Measurements from ENCODE around the gene CTSD. TPM values are rescaled to one million over a fixed set of nuclear protein-coding genes. Genes with fewer than 3 reads are reported as not detected.

CTSD gene
- total and polyA plus RNA-seq, 11 donors = 420 to 1,779 (median 722) TPM

GRCh38 chr11:1758611-1759150 lies 5.0 kb downstream of the CTSD start:
- Histone ChIP-seq H3K4me1 (peaks cover 5 to 94% (median 72%) of the 10 kb centered on the region in 12 donors), H3K36me3 (peaks cover 0 to 69% (median 50%) of the 10 kb centered on the region in 9 donors), H3K27ac (peak overlapping the region in 11 of 12 donors; percentile 37 to 99 (median 97)), H3K9me3 (no peaks in the 10 kb centered on the region), H3K27me3 (no peaks in the 10 kb centered on the region), H3K4me3 (peak overlapping the region in 1 of 12 donors; percentile 100)
- DNase-seq (peak in 1 of 5 donors; percentile 36), ATAC-seq (no peak)
- TF ChIP-seq CTCF (IDR thresholded peaks at IDR 0.05) = no peak
- TF ChIP-seq POLR2A (IDR thresholded peaks at IDR 0.05) = no peak
- WGBS, 4 donors = 88 to 94% (median 90%) methylated on average over 8 to 21 of the region's 21 CpGs
- intact Hi-C loops (cut with DNase I) = no loop called here

DNA sequence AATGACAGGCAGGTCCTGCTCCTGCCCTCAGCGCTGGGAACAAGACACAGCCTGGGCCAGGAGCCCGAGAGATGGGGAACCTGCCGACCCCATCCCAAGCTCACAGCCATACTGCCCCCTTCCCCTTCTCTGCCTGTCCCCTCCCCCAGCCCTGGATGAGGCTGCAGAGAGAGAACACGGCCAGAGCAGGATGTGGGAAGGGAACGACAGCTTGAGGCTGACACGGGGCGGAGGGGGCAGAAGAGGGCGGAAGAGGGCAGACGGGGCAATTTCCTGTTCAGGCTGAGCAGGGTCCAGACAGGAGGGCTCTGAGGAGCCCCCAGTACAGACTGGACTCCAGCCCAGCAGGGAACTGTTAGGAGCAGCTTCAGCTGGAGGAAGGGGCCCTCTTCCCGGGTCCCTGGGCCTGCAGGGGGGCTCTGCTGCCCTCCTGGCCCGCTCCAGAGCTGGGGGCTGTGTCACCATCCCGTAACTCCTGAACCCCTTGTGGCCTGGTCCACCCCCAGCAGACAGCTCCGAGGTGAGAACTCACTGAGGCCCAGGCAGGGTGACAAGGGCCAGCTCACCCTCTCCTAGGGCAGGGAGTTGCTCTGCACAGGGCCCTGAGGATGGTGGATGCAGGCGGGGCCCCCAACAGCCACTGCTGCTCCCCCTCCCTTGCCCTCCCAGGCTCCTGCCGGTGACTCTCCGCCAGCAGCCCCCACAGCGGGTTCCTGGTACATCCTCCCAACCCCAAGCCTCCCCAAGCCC lies 5.7 kb downstream of the CTSD start:
- 67 to 80% (median 75%) methylated on average over 13 to 17 of the region's 17 CpGs for WGBS, 4 donors
- H3K36me3 ChIP-seq = peaks cover 0 to 75% (median 56%) of the 10 kb centered on the region in 9 donors
- H3K9me3 ChIP-seq = no peaks in the 10 kb centered on the region
- ATAC-seq = no peak
- intact Hi-C loops (cut with DNase I) = no loop called here
- peak in 2 of 5 donors; percentile 37 to 72 for DNase-seq
- peak overlapping the region in 11 of 12 donors; percentile 23 to 99 (median 95) for H3K27ac ChIP-seq
- peak overlapping the region in 1 of 12 donors; percentile 100 for H3K4me3 ChIP-seq
- H3K4me1 ChIP-seq = peaks cover 6 to 95% (median 70%) of the 10 kb centered on the region in 12 donors
- TF ChIP-seq CTCF (IDR thresholded peaks at IDR 0.05) (no peak), POLR2A (IDR thresholded peaks at IDR 0.05) (no peak)
- no peaks in the 10 kb centered on the region for H3K27me3 ChIP-seq

DNA sequence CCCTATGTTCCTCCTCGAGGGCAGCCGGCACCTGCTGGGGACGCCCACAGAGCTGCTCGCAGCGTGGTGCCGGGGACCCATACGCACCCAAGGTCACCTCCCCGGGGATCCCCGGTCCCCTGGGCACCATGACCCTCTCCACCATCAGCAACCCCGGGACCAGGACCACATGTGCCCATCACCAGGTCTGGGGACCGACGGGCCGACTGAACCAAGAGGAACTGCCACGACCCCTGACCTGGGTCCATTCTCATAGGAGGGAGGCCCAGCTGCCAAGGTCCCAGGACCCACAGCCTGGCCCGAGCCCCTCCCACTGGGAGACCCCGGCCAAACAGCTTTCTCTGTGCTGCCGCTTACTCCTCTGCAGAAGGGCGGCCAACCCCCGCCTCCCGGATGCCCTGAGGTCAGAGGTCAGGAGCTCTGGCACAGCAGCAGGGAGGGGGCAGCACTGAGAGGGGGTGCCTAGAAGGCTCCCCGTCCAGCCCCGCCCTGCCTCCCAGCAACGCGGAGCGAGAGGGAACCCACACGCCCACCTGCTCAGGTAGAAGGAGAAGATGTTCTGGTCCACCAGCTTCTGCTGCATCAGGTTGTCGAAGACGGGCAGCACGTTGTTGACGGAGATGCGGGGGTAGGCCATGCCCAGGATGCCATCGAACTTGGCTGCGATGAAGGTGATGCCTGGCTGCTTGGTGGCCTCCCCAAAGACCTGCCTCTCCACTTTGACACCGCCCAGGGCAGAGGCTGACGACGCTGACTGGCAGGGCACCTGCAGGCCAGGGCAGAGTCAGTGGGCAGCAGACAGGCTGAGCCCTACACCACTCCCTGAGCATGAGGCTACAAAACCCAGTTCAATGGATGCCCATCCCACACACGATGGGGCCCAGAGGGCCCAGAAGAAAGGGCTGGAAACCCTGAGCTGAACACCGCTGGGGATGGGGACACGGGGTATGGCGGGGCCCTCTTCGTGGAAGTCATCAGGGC lies 6.6 kb downstream of the CTSD start:
- H3K27ac ChIP-seq = peak overlapping the region; percentile 30 to 99 (median 76)
- peaks cover 9 to 95% (median 70%) of the 10 kb centered on the region in 12 donors for H3K4me1 ChIP-seq
- intact Hi-C loops (cut with DNase I) = no loop called here
- peak in 2 of 5 donors; percentile 21 to 57 for DNase-seq
- TF ChIP-seq POLR2A (IDR thresholded peaks at IDR 0.05) = no peak
- TF ChIP-seq CTCF (IDR thresholded peaks at IDR 0.05) = no peak
- H3K36me3 ChIP-seq = peaks cover 0 to 85% (median 62%) of the 10 kb centered on the region in 9 donors
- no peaks in the 10 kb centered on the region for H3K9me3 ChIP-seq
- WGBS, 4 donors = 88 to 92% (median 89%) methylated on average over 30 to 41 of the region's 41 CpGs
- H3K4me3 ChIP-seq = peak overlapping the region in 1 of 12 donors; percentile 1
- no peaks in the 10 kb centered on the region for H3K27me3 ChIP-seq
- no peak for ATAC-seq
